Measurements from ENCODE around the gene OR4F6.
"Not testable (repeated sequence)": the region's sequence is repeated elsewhere in the genome, so short reads cannot be mapped to it uniquely, and the experiment has no call there.

- TF ChIP-seq POLR2AphosphoS5 (IDR thresholded peaks at IDR 0.05; ENCODE audit: insufficient read depth in 1 of 2, low read depth in 1 of 2), result not testable (repeated sequence)
- TF ChIP-seq, protein P1, sequence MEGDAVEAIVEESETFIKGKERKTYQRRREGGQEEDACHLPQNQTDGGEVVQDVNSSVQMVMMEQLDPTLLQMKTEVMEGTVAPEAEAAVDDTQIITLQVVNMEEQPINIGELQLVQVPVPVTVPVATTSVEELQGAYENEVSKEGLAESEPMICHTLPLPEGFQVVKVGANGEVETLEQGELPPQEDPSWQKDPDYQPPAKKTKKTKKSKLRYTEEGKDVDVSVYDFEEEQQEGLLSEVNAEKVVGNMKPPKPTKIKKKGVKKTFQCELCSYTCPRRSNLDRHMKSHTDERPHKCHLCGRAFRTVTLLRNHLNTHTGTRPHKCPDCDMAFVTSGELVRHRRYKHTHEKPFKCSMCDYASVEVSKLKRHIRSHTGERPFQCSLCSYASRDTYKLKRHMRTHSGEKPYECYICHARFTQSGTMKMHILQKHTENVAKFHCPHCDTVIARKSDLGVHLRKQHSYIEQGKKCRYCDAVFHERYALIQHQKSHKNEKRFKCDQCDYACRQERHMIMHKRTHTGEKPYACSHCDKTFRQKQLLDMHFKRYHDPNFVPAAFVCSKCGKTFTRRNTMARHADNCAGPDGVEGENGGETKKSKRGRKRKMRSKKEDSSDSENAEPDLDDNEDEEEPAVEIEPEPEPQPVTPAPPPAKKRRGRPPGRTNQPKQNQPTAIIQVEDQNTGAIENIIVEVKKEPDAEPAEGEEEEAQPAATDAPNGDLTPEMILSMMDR (IDR thresholded peaks at IDR 0.05), result not testable (repeated sequence)
These were observed 14.6 kb upstream of the OR4F6 start for GRCh38 chr15:101788503-101789269.
